Activated CD8-positive, alpha-beta memory T cell treated with anti-CD3 and anti-CD28 coated beads, Interleukin-2, amount 50 U/mL, for 1 hour (primary cell): ENCODE data around the gene ADARB2.
"Not testable (repeated sequence)": the region's sequence is repeated elsewhere in the genome, so short reads cannot be mapped to it uniquely, and the experiment has no call there.

Experiments used
- DNase-seq: peaks from one replicate; pipeline ENCODE4 v3.0.0-alpha.2; 2020; ENCODE audit errors: extremely low read depth

ADARB2 gene

DNA sequence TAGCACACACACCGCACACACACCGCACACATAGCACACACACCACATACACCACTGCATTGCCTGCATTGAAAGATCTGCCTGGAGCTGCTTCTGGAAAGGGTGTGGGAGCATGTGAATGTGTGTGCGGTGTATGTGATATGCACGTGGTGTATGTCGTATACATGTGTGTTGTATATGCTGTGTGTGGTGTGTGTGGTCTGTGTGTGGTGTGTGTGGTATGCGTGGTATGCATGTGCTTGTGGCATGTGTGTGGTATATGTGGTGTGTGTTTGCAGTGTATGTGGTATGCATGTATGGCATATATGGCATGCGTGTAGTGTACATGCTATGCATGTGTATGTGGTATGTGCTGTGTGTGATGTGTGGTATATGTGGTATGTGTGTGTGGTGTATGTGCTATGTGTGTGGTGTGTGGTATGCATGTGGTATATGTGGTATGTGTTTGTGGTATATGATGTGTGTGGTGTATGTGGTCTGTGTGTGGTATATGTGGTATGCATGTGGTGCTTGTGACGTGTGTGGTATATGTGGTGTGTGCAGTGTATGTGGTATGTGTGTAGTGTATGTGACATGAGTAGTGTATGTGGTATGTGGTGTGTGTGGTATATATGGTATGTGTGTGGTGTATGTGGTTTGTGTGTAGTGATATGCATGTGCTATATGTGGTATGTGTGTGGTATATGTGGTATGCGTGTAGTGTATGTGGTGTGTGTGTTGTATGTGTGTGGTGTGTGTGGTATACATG lies 505.0 kb downstream of the ADARB2 start:
- DNase-seq: no peak

DNA sequence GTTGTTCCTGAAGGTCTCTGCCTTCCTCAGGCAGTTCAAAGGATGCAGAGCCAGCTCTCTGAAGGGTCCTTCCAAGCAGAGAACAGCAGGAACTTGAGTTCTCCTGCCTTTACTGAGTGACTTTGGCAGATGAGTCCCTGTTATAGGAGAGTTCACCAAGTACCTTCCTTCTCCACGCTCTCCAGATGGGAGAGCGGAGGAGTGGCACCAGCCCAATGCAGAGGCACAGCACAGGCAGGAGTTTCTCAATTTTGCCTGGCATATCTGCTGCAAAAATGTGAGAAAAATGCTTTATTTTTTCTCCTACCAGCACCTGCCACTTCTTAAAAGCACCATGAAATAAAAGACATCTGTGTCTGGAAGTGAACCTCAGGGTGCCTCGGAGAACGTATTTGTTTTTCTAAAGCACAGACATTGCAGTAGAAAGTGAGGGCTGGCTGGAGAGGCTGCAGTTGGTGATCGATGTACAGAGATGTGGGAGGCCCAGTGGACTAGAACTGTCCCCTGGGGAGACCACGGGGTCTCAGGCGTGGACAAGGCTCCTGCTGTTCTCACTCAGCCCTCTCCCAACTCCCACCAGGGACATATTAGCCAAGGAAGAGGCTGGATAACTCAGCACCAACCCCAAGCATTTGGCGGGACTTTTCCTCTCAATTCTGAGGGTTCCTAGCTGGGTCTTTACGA lies 506.6 kb downstream of the ADARB2 start:
- DNase-seq: no peak

DNA sequence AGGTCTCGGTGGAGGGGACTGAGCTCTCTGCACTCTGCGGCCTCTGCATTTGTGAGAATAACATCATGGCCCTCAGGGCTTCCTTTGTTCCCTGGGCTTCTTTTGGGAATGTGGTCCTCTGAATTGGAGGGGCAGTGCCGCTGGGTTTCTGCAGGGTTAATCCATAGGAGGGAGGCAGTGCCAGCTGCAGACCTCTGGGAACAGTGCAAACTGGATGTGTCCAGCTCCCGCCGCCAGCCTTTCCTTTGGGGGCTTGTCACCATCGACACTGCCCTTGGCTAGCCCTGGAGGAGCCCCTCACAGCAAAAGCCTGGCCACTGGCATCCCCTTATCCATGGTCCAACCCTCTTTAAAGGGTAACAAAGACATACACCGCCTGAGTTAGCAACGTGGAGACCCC lies 507.2 kb downstream of the ADARB2 start:
- DNase-seq: no peak

DNA sequence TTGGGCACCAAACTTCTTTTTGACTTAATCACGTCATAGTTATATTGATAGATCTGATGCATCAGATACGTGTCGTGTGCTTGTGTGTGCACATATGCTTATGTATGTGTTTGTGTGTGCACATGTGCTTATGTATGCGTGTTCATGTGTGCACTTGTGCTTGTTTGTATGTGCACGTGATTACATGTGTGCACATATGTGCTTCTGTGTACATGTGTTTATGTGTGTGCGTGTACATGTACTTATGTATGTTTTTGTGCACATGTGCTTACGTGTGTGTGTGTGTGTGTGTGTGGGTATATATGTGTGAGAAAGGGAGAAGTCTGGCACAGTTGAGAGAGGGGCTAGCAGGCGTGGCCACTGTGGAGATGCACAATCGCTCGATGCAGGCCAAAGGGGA lies 507.8 kb downstream of the ADARB2 start:
- DNase-seq: no peak

DNA sequence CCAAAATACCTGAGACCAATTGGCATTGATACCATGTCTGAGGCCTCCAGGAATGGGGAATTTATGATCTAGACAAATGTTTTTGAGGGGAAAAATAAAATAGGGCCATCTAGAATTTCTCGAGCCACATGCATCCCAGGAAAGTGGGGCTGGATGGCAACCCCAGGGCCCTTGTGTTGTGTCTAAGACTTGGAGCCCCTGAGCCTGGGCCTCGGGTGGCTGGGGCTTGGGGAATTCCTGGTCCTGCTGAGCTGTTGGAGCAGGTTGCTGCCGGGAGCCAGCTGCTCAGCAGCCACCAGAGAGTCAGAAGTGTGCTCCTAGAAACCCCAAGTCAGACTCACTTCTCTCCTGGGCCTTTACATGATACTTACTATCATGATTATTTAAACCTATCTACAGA lies 508.2 kb downstream of the ADARB2 start:
- no peak for DNase-seq

DNA sequence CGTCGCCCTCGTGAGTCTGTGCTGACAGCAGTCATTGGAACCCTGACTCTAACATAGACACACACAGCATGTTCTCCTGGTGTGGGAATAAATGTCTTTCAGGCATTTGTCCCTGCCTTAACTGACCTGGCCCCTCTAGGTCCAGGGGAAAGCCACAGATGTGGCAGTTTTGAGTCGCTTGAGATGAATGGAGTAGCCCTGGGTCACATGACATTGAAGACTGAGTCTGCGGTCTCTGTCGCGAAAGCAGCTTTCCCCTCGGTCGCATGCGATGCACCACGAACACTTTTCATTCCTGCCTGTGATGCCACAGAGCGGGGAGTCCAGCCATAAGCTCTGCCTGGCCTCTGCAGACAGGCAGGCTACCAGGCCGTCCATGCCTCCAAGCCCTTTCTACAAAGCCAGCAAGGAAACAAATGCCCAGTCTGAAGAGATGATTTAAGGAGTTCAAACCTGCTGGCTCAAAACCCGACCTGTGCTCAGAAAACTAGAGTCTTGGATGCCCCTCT lies 508.8 kb downstream of the ADARB2 start:
- DNase-seq: no peak

DNA sequence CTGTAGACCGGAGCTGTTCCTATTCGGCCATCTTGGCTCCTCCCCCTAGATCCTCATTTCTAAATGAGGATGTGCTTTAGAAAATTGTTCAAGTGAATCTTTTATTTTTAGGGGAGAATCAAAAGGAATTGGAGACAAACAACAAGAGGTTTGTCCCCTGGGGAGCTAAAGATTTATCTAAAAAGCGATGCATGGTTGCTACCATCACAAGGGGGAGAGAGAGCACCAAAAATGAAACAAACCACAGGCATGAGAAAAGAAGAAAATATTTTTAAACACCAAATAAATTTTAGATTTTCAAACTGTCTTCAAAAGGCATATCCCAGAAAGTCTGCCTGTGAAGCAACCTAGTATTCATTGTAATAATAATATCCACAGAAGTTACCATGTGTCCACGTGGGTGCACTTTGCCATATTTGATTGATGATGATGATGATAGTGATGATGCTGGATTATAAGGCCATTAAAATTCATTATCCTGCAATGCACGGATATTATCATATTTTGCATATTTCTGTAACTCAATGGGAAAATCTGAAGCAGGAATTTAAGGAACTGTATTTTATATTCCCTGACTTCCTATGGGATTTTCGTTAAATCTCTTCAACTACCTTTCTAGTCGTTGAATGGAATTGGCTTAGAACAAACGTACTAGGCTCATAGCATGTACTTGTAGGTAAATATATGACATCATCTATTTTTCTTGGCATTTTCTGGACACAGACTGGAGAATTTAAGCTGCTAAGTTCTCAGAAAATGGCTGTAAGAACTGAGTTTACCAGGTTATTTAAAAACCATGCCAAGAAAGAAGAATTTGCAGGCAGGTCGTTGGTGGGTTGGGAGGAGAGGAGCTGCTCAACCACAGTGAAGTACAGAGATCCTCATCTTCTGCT lies 509.6 kb downstream of the ADARB2 start:
- no peak for DNase-seq

DNA sequence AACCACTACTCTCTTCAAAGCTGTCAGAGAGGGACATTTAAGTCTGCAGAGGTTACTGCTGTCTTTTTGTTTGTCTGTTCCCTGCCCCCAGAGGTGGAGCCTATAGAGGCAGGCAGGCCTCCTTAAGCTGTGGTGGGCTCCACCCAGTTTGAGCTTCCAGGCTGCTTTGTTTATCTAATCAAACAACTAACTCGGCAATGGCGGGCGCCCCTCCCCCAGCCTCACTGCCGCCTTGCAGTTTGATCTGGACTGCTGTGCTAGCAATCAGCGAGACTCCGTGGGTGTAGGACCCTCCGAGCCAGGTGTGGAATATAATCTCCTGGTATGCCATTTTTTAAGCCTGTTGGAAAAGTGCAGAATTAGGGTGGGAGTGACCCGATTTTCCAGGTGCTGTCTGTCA lies 510.4 kb downstream of the ADARB2 start:
- not testable (repeated sequence) for DNase-seq

DNA sequence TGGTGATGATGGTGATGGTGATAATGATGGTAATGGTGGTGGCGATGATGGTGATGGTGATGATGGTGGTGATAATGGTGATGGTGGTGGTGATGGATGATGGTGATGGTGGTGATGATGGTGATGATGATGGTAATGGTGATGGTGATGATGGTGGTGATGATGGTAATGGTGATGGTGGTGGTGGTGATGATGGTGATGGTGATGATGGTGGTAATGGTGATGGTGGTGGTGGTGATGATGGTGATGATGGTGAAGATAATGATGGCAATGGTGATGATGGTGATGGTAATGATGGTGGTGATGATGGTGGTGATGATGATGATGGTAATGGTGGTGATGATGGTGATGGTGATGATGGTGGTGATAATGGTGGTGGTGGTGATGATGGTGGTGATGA lies 517.5 kb downstream of the ADARB2 start:
- not testable (repeated sequence) for DNase-seq

DNA sequence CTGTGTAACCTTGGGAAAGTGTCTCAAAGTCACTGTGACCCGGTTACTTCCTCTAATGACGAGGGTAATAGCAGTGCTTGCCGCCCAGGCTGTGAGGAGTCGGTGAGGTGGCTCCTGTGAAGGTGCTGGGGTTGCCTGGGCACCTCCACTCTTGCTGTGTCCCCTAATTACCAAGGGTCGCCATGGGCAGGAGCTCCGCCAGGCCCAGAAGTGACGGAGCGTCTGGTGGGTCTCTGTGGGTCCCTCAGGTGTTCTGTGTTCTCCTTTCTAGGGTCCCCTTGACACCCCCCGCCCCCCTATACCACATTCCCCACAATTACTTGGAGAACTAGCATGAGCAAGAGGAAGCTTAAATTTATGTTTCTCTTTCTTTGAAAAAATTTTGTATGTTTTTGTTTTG lies 519.7 kb downstream of the ADARB2 start:
- DNase-seq: no peak

DNA sequence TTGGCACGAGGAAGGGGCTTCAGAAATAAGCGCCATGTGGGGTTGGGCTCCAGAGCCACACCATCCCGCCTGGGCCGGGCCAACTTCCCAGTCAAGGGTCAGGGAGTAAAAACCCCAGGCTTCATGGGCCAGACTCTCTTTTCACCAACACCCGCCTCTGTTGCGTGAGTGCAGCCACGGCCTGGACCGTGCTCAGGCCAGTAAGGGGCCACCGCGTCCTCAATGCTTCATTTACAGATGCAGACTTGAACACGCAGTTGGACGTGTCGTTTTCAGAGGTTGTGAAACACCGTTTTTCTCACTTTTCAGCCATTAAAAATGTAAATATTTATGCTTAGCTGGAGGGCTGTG lies 520.1 kb downstream of the ADARB2 start:
- DNase-seq: no peak

DNA sequence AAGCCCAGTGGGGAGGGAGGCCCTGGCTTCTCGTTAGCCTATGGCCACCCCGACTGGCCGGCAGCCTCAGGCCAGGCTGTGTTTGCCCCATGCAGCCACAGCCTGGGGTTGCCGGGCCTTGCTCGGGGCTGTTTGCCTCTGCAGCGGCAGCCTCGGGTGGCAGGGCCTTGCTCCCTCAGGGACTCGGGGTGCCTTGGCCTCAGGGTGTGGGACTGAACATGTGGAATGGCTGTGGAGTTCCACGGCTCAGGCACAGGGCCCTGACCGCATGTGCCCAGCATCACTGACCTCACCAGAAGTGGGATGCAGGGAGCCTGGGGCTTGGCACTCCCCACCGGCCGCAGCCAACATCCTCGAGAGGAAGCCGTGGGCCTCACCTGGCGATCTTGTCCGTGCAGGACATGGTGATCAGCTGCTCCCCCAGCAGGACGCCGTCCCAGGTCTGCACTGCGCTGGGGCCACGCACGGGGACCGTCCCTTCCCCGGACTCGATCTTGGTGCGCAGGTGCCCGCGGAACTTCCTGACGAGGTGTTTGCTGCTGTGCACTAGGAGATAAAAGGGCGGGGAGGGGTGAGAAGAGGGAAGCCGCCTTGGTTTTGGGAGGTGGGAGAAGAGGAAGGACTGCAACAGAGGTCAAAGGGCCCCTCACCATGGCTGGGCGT lies 520.6 kb downstream of the ADARB2 start:
- DNase-seq: no peak

DNA sequence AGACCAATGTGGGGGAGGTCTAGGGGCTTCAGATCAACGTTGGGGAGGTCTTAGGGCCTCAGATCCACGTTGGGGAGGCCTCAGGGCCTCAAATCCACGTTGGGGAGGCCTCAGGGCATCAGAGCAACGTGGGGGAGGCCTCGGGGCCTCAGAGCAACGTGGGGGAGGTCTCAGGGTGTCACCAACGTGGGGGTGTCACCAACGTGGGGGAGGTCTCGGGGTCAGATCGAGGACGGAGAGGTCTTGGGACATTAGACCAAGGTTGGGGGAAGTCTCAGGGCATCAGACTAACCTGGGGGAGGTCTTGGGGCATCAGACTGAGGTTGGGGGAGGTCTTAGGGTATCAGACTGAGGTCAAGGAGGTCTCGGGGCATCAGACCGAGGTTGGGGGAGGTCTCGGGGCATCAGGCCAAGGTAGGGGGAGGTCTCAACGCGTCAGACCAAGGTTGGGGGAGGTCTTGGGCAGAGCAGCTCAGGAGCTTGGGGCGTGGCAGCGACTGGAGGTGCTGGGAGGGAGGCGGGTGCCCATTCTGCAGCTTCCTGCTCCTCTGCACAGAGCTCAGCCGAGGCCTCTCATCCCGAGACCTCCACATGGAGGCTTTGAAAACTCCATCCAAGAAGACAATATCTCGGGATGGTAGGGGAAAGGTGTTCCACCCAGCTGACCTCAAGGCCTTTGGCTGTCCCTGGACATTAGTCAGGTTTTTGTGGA lies 521.3 kb downstream of the ADARB2 start:
- DNase-seq: no peak

DNA sequence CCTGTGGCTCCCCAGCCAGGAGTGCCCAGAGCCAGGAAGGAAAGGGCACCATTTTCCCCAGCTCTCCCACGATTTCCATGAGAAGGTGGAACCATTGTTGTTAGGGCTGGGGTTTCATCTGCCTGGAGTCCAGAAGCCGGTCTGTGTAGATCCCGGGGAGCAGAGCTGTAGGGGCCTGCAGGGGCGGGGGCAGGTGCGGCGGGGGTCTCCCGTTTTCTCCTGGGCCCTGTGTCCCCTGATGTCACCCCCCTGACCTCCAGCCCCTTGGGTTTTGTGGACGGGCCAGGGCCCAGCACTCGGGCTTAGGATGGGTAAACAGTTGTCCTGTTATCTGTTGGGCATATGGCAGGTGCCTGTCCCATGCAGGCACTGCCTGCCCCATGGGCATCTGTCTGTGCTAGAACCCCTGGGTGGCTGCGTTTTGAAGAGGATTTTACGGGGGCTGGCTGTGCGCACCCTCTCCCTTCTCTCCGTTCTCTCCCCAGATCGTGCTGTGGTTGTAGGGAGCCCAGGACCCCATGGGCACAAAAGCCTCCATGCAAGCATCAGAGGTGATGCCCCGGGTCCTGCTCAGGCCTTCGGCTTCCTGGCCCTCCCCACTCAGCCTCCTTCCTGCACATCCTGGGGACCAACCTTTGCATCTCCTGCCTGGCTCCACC lies 522.3 kb downstream of the ADARB2 start:
- no peak for DNase-seq

DNA sequence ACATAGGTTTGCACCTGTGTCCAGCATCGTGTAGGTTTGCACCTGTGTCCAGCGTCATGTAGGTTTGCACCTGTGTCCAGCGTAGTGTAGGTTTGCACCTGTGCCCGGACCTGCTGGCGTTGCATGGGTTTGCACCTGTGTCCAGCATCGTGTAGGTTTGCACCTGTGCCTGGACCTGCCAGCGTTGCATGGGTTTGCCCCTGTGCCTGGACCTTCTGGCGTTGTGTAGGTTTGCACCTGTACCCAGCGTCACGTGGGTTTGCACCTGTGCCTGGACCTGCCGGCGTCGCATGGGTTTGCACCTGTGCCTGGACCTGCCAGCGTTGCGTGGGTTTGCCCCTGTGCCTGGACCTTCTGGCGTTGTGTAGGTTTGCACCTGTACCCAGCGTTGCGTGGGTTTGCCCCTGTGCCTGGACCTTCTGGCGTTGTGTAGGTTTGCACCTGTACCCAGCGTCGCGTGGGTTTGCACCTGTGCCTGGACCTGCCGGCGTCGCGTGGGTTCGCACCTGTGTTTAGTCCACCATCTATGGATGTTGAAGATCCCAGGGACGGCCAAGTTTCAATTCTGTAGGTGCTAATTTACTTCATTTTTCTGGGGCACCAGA lies 523.2 kb downstream of the ADARB2 start:
- DNase-seq: no peak

DNA sequence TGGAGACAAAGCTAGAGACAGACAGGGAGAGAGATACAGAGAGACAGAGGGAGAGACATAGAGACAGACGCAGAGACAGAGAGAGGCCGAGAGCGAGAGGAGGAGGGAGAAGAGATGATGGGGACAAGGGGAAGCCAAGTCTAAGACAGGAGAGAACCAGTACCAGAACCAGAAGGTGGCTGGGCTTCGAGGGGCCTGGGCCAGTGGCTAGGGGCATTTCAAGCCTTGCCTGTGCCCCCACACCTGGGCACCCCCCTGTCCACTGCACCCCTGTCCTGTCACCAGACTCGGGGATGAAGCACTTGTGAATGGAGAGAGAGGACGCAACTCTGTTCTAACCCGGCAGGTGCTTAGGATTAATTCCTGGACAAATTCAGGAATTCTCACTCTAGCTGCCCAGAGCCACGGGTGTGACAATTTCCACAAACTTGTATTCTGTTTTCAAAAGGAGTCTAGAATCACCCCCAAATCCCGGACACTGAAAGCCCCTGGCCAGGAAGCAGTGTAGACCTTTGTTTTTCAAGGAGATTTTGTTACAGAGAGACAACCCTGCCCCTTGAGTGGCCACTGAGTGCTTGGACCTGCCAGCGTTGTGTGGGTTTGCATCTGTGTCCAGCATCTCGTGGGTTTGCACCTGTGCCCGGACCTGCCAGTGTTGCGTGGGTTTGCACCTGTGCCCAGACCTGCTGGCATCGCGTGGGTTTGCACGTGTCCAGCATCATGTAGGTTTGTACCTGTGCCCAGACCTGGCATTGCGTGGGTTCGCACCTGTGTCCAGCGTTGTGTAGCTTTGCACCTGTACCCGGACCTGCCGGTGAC lies 523.9 kb downstream of the ADARB2 start:
- DNase-seq: no peak

DNA sequence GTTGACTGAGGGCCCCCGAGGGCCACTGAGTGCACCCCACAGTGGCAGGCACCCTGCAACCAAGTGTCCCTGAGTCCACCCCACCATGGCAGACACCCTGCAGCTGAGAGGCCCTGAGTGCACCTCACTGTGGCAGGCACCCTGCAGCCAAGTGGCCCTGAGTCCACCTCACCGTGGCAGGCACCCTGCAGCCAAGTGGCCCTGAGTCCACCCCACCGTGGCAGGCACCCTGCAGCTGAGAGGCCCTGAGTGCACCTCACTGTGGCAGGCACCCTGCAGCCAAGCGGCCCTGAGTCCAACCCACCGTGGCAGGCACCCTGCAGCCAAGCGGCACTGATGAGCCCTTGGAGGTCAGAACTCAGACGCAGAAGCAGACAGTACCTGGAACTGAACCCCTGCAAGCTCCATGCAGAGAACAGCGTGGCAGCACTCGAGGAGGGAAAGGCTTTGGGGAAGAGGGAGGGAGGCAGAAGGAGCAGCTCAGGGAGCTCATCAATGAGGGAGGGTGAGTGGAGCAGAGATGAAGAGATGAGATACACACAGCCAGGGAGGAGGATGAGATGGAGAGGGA lies 524.7 kb downstream of the ADARB2 start:
- no peak for DNase-seq

DNA sequence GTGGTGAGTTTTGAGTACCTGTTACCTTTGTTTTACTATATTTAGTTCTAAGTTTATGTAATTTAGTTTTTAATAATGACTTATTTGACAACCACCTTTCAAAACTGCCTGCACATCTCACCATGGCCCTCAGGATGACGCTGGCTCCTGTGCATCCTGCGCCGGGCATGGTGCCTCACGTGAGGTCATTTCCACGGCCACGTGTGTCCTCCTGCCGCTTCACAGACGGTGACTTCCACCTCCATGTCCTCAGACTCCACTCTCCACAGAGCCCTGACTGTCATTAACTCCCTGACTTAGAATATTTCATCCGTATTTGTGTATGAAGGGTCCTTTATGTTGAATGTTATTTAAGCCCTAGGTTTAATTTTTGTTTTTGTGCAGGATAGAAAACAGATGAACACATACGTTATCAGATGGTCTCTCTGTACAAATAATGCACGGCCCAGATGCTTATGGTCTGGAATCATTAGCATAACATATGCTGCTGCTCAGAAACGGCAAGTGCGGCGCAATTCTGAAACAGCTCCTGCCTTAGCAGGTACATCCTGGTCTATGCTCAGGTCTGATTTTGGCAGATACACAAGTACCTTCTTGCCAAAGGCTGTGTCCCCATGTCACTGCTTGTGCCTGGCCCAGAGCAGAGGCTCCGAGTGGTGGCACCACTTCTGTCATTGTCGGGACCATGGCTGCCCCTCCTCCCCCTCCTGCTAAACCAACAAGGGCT lies 525.3 kb downstream of the ADARB2 start:
- DNase-seq: no peak
